Measurements from ENCODE around the gene SLC43A3.
A peak's percentile ranks its signal among the peaks of the same experiment; 100 is the strongest.
"Not testable (repeated sequence)": the region's sequence is repeated elsewhere in the genome, so short reads cannot be mapped to it uniquely, and the experiment has no call there.

Gene SLC43A3

GRCh38 chr11:57459164-57460021, 32.5 kb upstream of the SLC43A3 start:
- DNase-seq: peak; percentile 6

- DNase-seq: peak; percentile 36
Observed at GRCh38 chr11:57458410-57459163, 31.7 kb upstream of the SLC43A3 start.

- DNase-seq: no peak
Observed at GRCh38 chr11:57458060-57458409, 31.1 kb upstream of the SLC43A3 start.

GRCh38 chr11:57457643-57458023, 30.7 kb upstream of the SLC43A3 start:
- DNase-seq: no peak

- peak; percentile 69 for DNase-seq
Observed at GRCh38 chr11:57456960-57457642, 30.2 kb upstream of the SLC43A3 start.

GRCh38 chr11:57453543-57454177, 26.7 kb upstream of the SLC43A3 start:
- DNase-seq: no peak

- DNase-seq: no peak
Observed at GRCh38 chr11:57446055-57446454, 19.1 kb upstream of the SLC43A3 start.

- not testable (repeated sequence) for DNase-seq
Observed at GRCh38 chr11:57445122-57445394, 18.1 kb upstream of the SLC43A3 start.

GRCh38 chr11:57444362-57445121, 17.6 kb upstream of the SLC43A3 start:
- DNase-seq: no peak

- DNase-seq: no peak
Observed at GRCh38 chr11:57440744-57441414, 14.0 kb upstream of the SLC43A3 start.

- DNase-seq: no peak
Observed at GRCh38 chr11:57439786-57440185, 12.9 kb upstream of the SLC43A3 start.

GRCh38 chr11:57438345-57439285, 11.7 kb upstream of the SLC43A3 start:
- no peak for DNase-seq

- DNase-seq: no peak
Observed at GRCh38 chr11:57436031-57436430, 9.1 kb upstream of the SLC43A3 start.

GRCh38 chr11:57434640-57435546, 8.0 kb upstream of the SLC43A3 start:
- no peak for DNase-seq

GRCh38 chr11:57432714-57433163, 5.8 kb upstream of the SLC43A3 start:
- no peak for DNase-seq

GRCh38 chr11:57432149-57432561, 5.2 kb upstream of the SLC43A3 start:
- no peak for DNase-seq

- DNase-seq: no peak
Observed at GRCh38 chr11:57430952-57431351, 4.0 kb upstream of the SLC43A3 start.

GRCh38 chr11:57429946-57430345, 3.0 kb upstream of the SLC43A3 start:
- no peak for DNase-seq

- DNase-seq: no peak
Observed at GRCh38 chr11:57428643-57429042, 1.7 kb upstream of the SLC43A3 start.

GRCh38 chr11:57427727-57428082, 784 bp upstream of the SLC43A3 start:
- no peak for DNase-seq
